ENCODE measurements around the gene CORIN.

CORIN gene

GRCh38 chr4:47831026-47831679, 6.7 kb downstream of the CORIN start:
- no peak for DNase-seq (ENCODE audit: low spot score)

GRCh38 chr4:47830265-47831025, 7.4 kb downstream of the CORIN start:
- DNase-seq (ENCODE audit: low spot score): no peak

- DNase-seq (ENCODE audit: low spot score): no peak
These were observed 8.4 kb downstream of the CORIN start for GRCh38 chr4:47829438-47829837.

GRCh38 chr4:47827343-47828047, 10.4 kb downstream of the CORIN start:
- DNase-seq (ENCODE audit: low spot score): no peak

GRCh38 chr4:47824840-47825239, 13.0 kb downstream of the CORIN start:
- no peak for DNase-seq (ENCODE audit: low spot score)

- no peak for DNase-seq (ENCODE audit: low spot score)
These were observed 18.7 kb downstream of the CORIN start for GRCh38 chr4:47819178-47819577.

- no peak for DNase-seq (ENCODE audit: low spot score)
These were observed 20.6 kb downstream of the CORIN start for GRCh38 chr4:47817275-47817674.

GRCh38 chr4:47816748-47817147, 21.1 kb downstream of the CORIN start:
- no peak for DNase-seq (ENCODE audit: low spot score)

GRCh38 chr4:47814618-47815295, 23.1 kb downstream of the CORIN start:
- no peak for DNase-seq (ENCODE audit: low spot score)

- DNase-seq (ENCODE audit: low spot score): no peak
These were observed 28.1 kb downstream of the CORIN start for GRCh38 chr4:47809654-47810203.

- no peak for DNase-seq (ENCODE audit: low spot score)
These were observed 33.3 kb downstream of the CORIN start for GRCh38 chr4:47804598-47804997.

GRCh38 chr4:47801481-47802002, 36.3 kb downstream of the CORIN start:
- no peak for DNase-seq (ENCODE audit: low spot score)

GRCh38 chr4:47798165-47798564, 39.7 kb downstream of the CORIN start:
- DNase-seq (ENCODE audit: low spot score): no peak

GRCh38 chr4:47791965-47792364, 45.9 kb downstream of the CORIN start:
- no peak for DNase-seq (ENCODE audit: low spot score)

GRCh38 chr4:47790105-47790504, 47.8 kb downstream of the CORIN start:
- DNase-seq (ENCODE audit: low spot score): no peak

GRCh38 chr4:47788126-47788525, 49.7 kb downstream of the CORIN start:
- no peak for DNase-seq (ENCODE audit: low spot score)

GRCh38 chr4:47786958-47787370, 50.9 kb downstream of the CORIN start:
- peak; percentile 4 for DNase-seq (ENCODE audit: low spot score)

- DNase-seq (ENCODE audit: low spot score): no peak
These were observed 52.7 kb downstream of the CORIN start for GRCh38 chr4:47785153-47785552.

- DNase-seq (ENCODE audit: low spot score): no peak
These were observed 53.6 kb downstream of the CORIN start for GRCh38 chr4:47784222-47784621.

- no peak for DNase-seq (ENCODE audit: low spot score)
These were observed 61.5 kb downstream of the CORIN start for GRCh38 chr4:47776353-47776752.

- no peak for DNase-seq (ENCODE audit: low spot score)
These were observed 63.8 kb downstream of the CORIN start for GRCh38 chr4:47774079-47774478.

GRCh38 chr4:47771020-47771419, 66.8 kb downstream of the CORIN start:
- no peak for DNase-seq (ENCODE audit: low spot score)
